ENCODE measurements around the gene WDR5. TPM values are rescaled to one million over a fixed set of nuclear protein-coding genes. Genes with fewer than 3 reads are reported as not detected.
"Not testable (repeated sequence)": the region's sequence is repeated elsewhere in the genome, so short reads cannot be mapped to it uniquely, and the experiment has no call there.

The WDR5 gene
- total and polyA plus RNA-seq, 2 donors (not counting 1 experiment from before 2014, with no cell fraction given) = 15.5 to 26.0 TPM

- H3K4me1 ChIP-seq (ENCODE audit: control insufficient read depth, extremely low read depth, insufficient read depth, low read length) = no peaks in the 10 kb centered on the region
- H2AFZ ChIP-seq (ENCODE audit: low read length) = no peak overlapping the region
- no peaks in the 10 kb centered on the region for H3K79me2 ChIP-seq (ENCODE audit: control insufficient read depth, insufficient read depth, low read length)
- no peaks in the 10 kb centered on the region for H4K20me1 ChIP-seq (ENCODE audit: control insufficient read depth, extremely low read depth, insufficient read depth, low read length)
- no peaks in the 10 kb centered on the region for H3K36me3 ChIP-seq (ENCODE audit: control insufficient read depth, insufficient read depth, low read length)
- H3K4me3 ChIP-seq (replicated peaks in 1 of 4; ENCODE audit: control extremely low read depth in 1 of 4, insufficient read depth in 1 of 4, low read depth in 3 of 4, low read length in 4 of 4) = no peak overlapping the region
- no peak overlapping the region for H3K4me2 ChIP-seq (ENCODE audit: extremely low read depth, insufficient read depth, low read length)
- no peak overlapping the region for H3K9ac ChIP-seq (ENCODE audit: insufficient read depth, low read length)
- no peak overlapping the region for H3K27ac ChIP-seq (ENCODE audit: insufficient read depth, low read length)
- peak; percentile 4 to 25 for DNase-seq (ENCODE audit: low read depth in 2 of 2)
- TF ChIP-seq CTCF (conservative IDR thresholded peaks at IDR 0.05 in 1 of 2, IDR thresholded peaks at IDR 0.05 in 1 of 2; ENCODE audit: low read depth in 1 of 2, low read length in 2 of 2) (peak; percentile 68 to 76), EZH2 (IDR thresholded peaks at IDR 0.05; ENCODE audit: low read length, missing control alignments) (no peak)
- H3K9me3 ChIP-seq (ENCODE audit: control insufficient read depth, insufficient read depth, low read depth, low read length) = no peaks in the 10 kb centered on the region
- peaks cover 3% of the 10 kb centered on the region for H3K27me3 ChIP-seq (ENCODE audit: control insufficient read depth, insufficient read depth, low read length)
Measured at GRCh38 chr9:134099123-134099761, 36.6 kb upstream of the WDR5 start.

- DNase-seq (ENCODE audit: low read depth in 2 of 2) = no peak
- Histone ChIP-seq H4K20me1 (ENCODE audit: control insufficient read depth, extremely low read depth, insufficient read depth, low read length) (no peaks in the 10 kb centered on the region), H3K27ac (ENCODE audit: insufficient read depth, low read length) (no peak overlapping the region), H3K9me3 (ENCODE audit: control insufficient read depth, insufficient read depth, low read depth, low read length) (no peaks in the 10 kb centered on the region), H3K27me3 (ENCODE audit: control insufficient read depth, insufficient read depth, low read length) (peaks cover 3% of the 10 kb centered on the region), H3K79me2 (ENCODE audit: control insufficient read depth, insufficient read depth, low read length) (no peaks in the 10 kb centered on the region), H2AFZ (ENCODE audit: low read length) (no peak overlapping the region), H3K4me1 (ENCODE audit: control insufficient read depth, extremely low read depth, insufficient read depth, low read length) (no peaks in the 10 kb centered on the region), H3K4me3 (replicated peaks in 1 of 4; ENCODE audit: control extremely low read depth in 1 of 4, insufficient read depth in 1 of 4, low read depth in 3 of 4, low read length in 4 of 4) (no peak overlapping the region), H3K9ac (ENCODE audit: insufficient read depth, low read length) (no peak overlapping the region), H3K4me2 (ENCODE audit: extremely low read depth, insufficient read depth, low read length) (no peak overlapping the region), H3K36me3 (ENCODE audit: control insufficient read depth, insufficient read depth, low read length) (no peaks in the 10 kb centered on the region)
- TF ChIP-seq EZH2 (IDR thresholded peaks at IDR 0.05; ENCODE audit: low read length, missing control alignments) (no peak), CTCF (conservative IDR thresholded peaks at IDR 0.05 in 1 of 2, IDR thresholded peaks at IDR 0.05 in 1 of 2; ENCODE audit: low read depth in 1 of 2, low read length in 2 of 2) (no peak)
Measured at GRCh38 chr9:134100040-134100439, 35.8 kb upstream of the WDR5 start.

- not testable (repeated sequence) for H3K27me3 ChIP-seq (ENCODE audit: control insufficient read depth, insufficient read depth, low read length); H3K9ac ChIP-seq (ENCODE audit: insufficient read depth, low read length); H3K9me3 ChIP-seq (ENCODE audit: control insufficient read depth, insufficient read depth, low read depth, low read length); H3K36me3 ChIP-seq (ENCODE audit: control insufficient read depth, insufficient read depth, low read length); H4K20me1 ChIP-seq (ENCODE audit: control insufficient read depth, extremely low read depth, insufficient read depth, low read length); DNase-seq (ENCODE audit: low read depth in 2 of 2); H3K4me2 ChIP-seq (ENCODE audit: extremely low read depth, insufficient read depth, low read length); H2AFZ ChIP-seq (ENCODE audit: low read length); H3K79me2 ChIP-seq (ENCODE audit: control insufficient read depth, insufficient read depth, low read length); H3K27ac ChIP-seq (ENCODE audit: insufficient read depth, low read length); H3K4me3 ChIP-seq (replicated peaks in 1 of 4; ENCODE audit: control extremely low read depth in 1 of 4, insufficient read depth in 1 of 4, low read depth in 3 of 4, low read length in 4 of 4); H3K4me1 ChIP-seq (ENCODE audit: control insufficient read depth, extremely low read depth, insufficient read depth, low read length)
Measured at GRCh38 chr9:134101133-134101532, 34.7 kb upstream of the WDR5 start.
